ENCODE measurements around the gene HSF2BP.

DNA sequence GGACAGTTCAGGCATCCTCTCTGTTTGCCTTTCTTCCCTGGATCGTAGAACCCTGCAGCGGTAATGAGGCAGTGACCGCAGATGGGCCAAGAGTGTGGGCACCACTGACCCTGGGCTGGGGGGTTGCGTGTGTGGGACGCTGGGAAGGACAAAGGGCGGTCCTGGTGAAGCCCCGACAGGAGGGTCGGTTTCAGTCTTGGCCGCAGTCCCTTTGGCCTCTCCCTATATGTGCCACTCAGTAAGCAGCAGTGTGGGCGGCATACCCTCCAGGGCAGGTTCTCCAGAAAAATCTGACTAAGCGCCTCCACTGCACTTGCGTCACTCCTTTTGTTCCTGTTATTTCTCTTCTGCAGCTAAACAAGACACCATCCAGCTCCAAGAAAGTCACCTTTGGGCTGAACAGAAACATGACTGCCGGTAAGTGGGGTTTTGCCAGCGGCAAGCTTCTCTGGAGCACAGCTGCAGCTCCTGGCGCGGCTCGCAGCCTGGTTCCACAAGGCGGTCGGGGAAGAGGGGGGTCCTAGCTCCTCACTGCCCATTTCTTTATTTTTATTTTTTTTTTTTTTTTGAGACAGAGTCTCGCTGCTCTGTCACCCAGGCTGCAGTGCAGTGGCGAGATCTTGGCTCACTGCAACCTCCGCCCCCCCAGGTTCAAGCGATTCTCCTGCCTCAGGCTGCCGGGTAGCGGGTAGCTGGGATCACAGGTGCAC, 32.0 kb upstream of the HSF2BP start:
- no peak for TF ChIP-seq YY1 (IDR thresholded peaks at IDR 0.05; ENCODE audit: low read depth)
- TF ChIP-seq CREB1 (IDR thresholded peaks at IDR 0.05; ENCODE audit: low read depth): no peak
- TF ChIP-seq RAD21 (IDR thresholded peaks at IDR 0.05; ENCODE audit: low read depth): no peak
- no peak for TF ChIP-seq EP300 (IDR thresholded peaks at IDR 0.05; ENCODE audit: borderline replicate concordance)
- TF ChIP-seq EGR1 (IDR thresholded peaks at IDR 0.05): no peak
- no peak for TF ChIP-seq TEAD4 (IDR thresholded peaks at IDR 0.05)
- TF ChIP-seq, protein P1, sequence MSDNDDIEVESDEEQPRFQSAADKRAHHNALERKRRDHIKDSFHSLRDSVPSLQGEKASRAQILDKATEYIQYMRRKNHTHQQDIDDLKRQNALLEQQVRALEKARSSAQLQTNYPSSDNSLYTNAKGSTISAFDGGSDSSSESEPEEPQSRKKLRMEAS (IDR thresholded peaks at IDR 0.05): no peak
- no peak for TF ChIP-seq TAF1 (IDR thresholded peaks at IDR 0.05; ENCODE audit: low read depth)
- no peak for TF ChIP-seq NFIC (IDR thresholded peaks at IDR 0.05)
- TF ChIP-seq CEBPB (IDR thresholded peaks at IDR 0.05): no peak
- no peak for TF ChIP-seq REST (IDR thresholded peaks at IDR 0.05; ENCODE audit: low read depth)
- TF ChIP-seq FOXM1 (IDR thresholded peaks at IDR 0.05; ENCODE audit: borderline replicate concordance, low read depth): no peak
- TF ChIP-seq USF1 (IDR thresholded peaks at IDR 0.05): no peak

Data from Ishikawa (cell line).